H9 (cell line): ENCODE measurements around the gene UBXN11. TPM values are rescaled to one million over a fixed set of nuclear protein-coding genes. Genes with fewer than 3 reads are reported as not detected.

Experiments used
- DNase-seq: peaks from one replicate; pipeline ENCODE4 v3.0.0-alpha.2; 2017
- H2AFZ ChIP-seq: one replicate; pipeline ENCODE4 v1.6.1; 2013; ENCODE audit warnings: mild to moderate bottlenecking, low read length, control low read depth, moderate library complexity
- H2AK5ac ChIP-seq: 2 replicates; pipeline ENCODE4 v1.6.1; 2013; ENCODE audit warnings: low read length, control low read depth, mixed read lengths; ENCODE audit not compliant: insufficient read length
- H2BK120ac ChIP-seq: one replicate; pipeline ENCODE4 v1.6.1; 2013; ENCODE audit warnings: low read depth, mild to moderate bottlenecking, low read length, control low read depth, inconsistent platforms; ENCODE audit not compliant: poor library complexity, severe bottlenecking
- H2BK12ac ChIP-seq: 2 replicates; pipeline ENCODE4 v1.6.1; 2013; ENCODE audit warnings: low read length, control low read depth, mixed read lengths, low read depth; ENCODE audit not compliant: insufficient read length
- H2BK15ac ChIP-seq: 2 replicates; pipeline ENCODE4 v1.6.1; 2013; ENCODE audit warnings: low read depth, low read length, control low read depth
- H2BK20ac ChIP-seq: one replicate; pipeline ENCODE4 v1.6.1; 2013; ENCODE audit warnings: low read depth, mild to moderate bottlenecking, low read length, control low read depth, inconsistent platforms; ENCODE audit not compliant: poor library complexity, severe bottlenecking
- H2BK5ac ChIP-seq: 2 replicates; pipeline ENCODE4 v1.6.1; 2013; ENCODE audit warnings: low read length, control low read depth, mixed read lengths; ENCODE audit not compliant: insufficient read length
- H3K14ac ChIP-seq: 2 replicates; pipeline ENCODE4 v1.6.1; 2013; ENCODE audit warnings: low read length, control low read depth; ENCODE audit not compliant: insufficient read depth
- H3K18ac ChIP-seq: 2 replicates; pipeline ENCODE4 v1.6.1; 2013; ENCODE audit warnings: low read depth, mild to moderate bottlenecking, mixed read lengths, low read length, control low read depth; ENCODE audit not compliant: insufficient read length
- H3K23ac ChIP-seq: 2 replicates; pipeline ENCODE4 v1.6.1; 2013; ENCODE audit warnings: low read length, control low read depth, mixed read lengths, low read depth; ENCODE audit not compliant: insufficient read length
- H3K23me2 ChIP-seq: 2 replicates; pipeline ENCODE4 v1.6.1; 2013; ENCODE audit warnings: low read depth, mild to moderate bottlenecking, mixed read lengths, low read length, control low read depth; ENCODE audit not compliant: insufficient read length, poor library complexity, severe bottlenecking
- H3K27ac ChIP-seq: 2 replicates; pipeline ENCODE4 v1.5.1; 2013; ENCODE audit warnings: low read length, control low read depth, mixed read lengths, low read depth; ENCODE audit not compliant: insufficient read length
- H3K27me3 ChIP-seq: 2 replicates; pipeline ENCODE4 v1.6.1; 2013; ENCODE audit warnings: low read length, control low read depth, inconsistent platforms; ENCODE audit not compliant: insufficient read depth
- H3K4ac ChIP-seq: 2 replicates; pipeline ENCODE4 v1.6.1; 2013; ENCODE audit warnings: low read depth, mild to moderate bottlenecking, control low read depth, inconsistent platforms, low read length, moderate library complexity
- H3K4me1 ChIP-seq: 2 replicates; pipeline ENCODE4 v1.6.1; 2013; ENCODE audit warnings: low read length, control low read depth, inconsistent platforms; ENCODE audit not compliant: insufficient read depth
- H3K4me2 ChIP-seq: 2 replicates; pipeline ENCODE4 v1.6.1; 2013; ENCODE audit warnings: low read length, control low read depth, mixed read lengths; ENCODE audit not compliant: insufficient read length, insufficient read depth
- H3K56ac ChIP-seq: 2 replicates; pipeline ENCODE4 v1.6.1; 2013; ENCODE audit warnings: low read depth, mild to moderate bottlenecking, mixed read lengths, low read length, control low read depth; ENCODE audit not compliant: insufficient read length
- H3K79me1 ChIP-seq: 2 replicates; pipeline ENCODE4 v1.6.1; 2013; ENCODE audit warnings: low read depth, mild to moderate bottlenecking, moderate library complexity, low read length, control low read depth, inconsistent platforms; ENCODE audit not compliant: insufficient read depth, poor library complexity, severe bottlenecking
- H3K79me2 ChIP-seq: 2 replicates; pipeline ENCODE4 v1.6.1; 2013; ENCODE audit warnings: low read length, control low read depth, inconsistent platforms; ENCODE audit not compliant: insufficient read depth
- H3K9ac ChIP-seq: 2 replicates; pipeline ENCODE4 v1.6.1; 2013; ENCODE audit warnings: low read length, control low read depth, mixed read lengths; ENCODE audit not compliant: insufficient read length; ENCODE audit errors: extremely low read depth
- H3K9me3 ChIP-seq: one replicate; pipeline ENCODE4 v1.6.1; 2013; ENCODE audit warnings: low read depth, low read length, inconsistent platforms; ENCODE audit not compliant: control insufficient read depth
- H3T11ph ChIP-seq: one replicate; pipeline ENCODE4 v1.6.1; 2013; ENCODE audit warnings: mild to moderate bottlenecking, low read length, control low read depth, inconsistent platforms
- H4K20me1 ChIP-seq: one replicate; pipeline ENCODE4 v1.6.1; 2013; ENCODE audit not compliant: control insufficient read depth, insufficient read length, insufficient read depth
- H4K5ac ChIP-seq: 2 replicates; pipeline ENCODE4 v1.6.1; 2013; ENCODE audit warnings: low read depth, mild to moderate bottlenecking, mixed read lengths, low read length, control low read depth; ENCODE audit not compliant: insufficient read length
- H4K8ac ChIP-seq: replicated peaks from 2 replicates; pipeline ENCODE4 v1.6.1; 2013; ENCODE audit warnings: low read length, control low read depth, mixed read lengths, low read depth; ENCODE audit not compliant: insufficient read length
- H4K91ac ChIP-seq: 2 replicates; pipeline ENCODE4 v1.6.1; 2013; ENCODE audit warnings: low read depth, mild to moderate bottlenecking, moderate library complexity, mixed read lengths, low read length, control low read depth; ENCODE audit not compliant: insufficient read length
- H3K27ac Mint-ChIP-seq, 3 experiments: 2 replicates in 2 of 3; 3 replicates in 1 of 3; pipeline ENCODE4 v1.8.0; 2020 to 2021; ENCODE audit warnings: mixed read lengths in 3 of 3, mild to moderate bottlenecking in 1 of 3, moderate library complexity in 1 of 3
- H3K27me3 Mint-ChIP-seq: 2 replicates; pipeline ENCODE4 v1.8.0; 2021; ENCODE audit warnings: low read depth, mild to moderate bottlenecking, moderate library complexity, mixed read lengths
- H3K36me3 Mint-ChIP-seq, 3 experiments: 2 replicates in 2 of 3; 3 replicates in 1 of 3; pipeline ENCODE4 v1.8.0; 2020 to 2021; ENCODE audit warnings: low read depth in 3 of 3, mixed read lengths in 3 of 3; ENCODE audit not compliant: insufficient read depth in 1 of 3
- H3K4me1 Mint-ChIP-seq, 2 experiments: 2 replicates each; pipeline ENCODE4 v1.8.0; 2020; ENCODE audit warnings: mixed read lengths in 2 of 2
- H3K4me3 Mint-ChIP-seq, 2 experiments: 2 replicates in 1 of 2; 3 replicates in 1 of 2; pipeline ENCODE4 v1.8.0; 2020 to 2021; ENCODE audit warnings: mild to moderate bottlenecking in 2 of 2, mixed read lengths in 2 of 2, moderate library complexity in 1 of 2
- H3K9me3 Mint-ChIP-seq, 2 experiments: 2 replicates in 1 of 2; 3 replicates in 1 of 2; pipeline ENCODE4 v1.8.0; 2020; ENCODE audit warnings: mild to moderate bottlenecking in 2 of 2, mixed read lengths in 2 of 2, moderate library complexity in 1 of 2
- CTCF ChIP-seq: fragments of 200-600 bp; sonication (generic); conservative IDR thresholded peaks from 3 replicates; pipeline ENCODE4 v1.8.0; 2021; ENCODE audit warnings: antibody characterized with exemption, mild to moderate bottlenecking
- WGBS: extraction: QIAGEN DNeasy Blood & Tissue Kit; methylation state at CpG from one replicate; pipeline ENCODE4 v1.1.7; 2013; ENCODE audit warnings: missing lambda C conversion rate, low lambda C conversion rate, mixed read lengths; ENCODE audit not compliant: insufficient read length; ENCODE audit errors: extremely low coverage; 5-methylcytosine and 5-hydroxymethylcytosine counted together
- total RNA-seq: library from RNA; stranded (reverse); gene quantifications from 2 replicates; pipeline ENCODE4 v1.2.1, GENCODE V29; 2021

The UBXN11 gene
- total RNA-seq, 1 experiment from 2014 or later = 13.7 TPM

- H3K4me2 ChIP-seq = peak overlapping the region; percentile 60
- no peak overlapping the region for H2AK5ac ChIP-seq
- H3K4me3 Mint-ChIP-seq = peak overlapping the region; percentile 76 to 85
These were observed 25.9 kb downstream of the UBXN11 start for GRCh38 chr1:26280333-26281042.

More at GRCh38 chr1:26280333-26281042, 25.9 kb downstream of the UBXN11 start:
- TF ChIP-seq CTCF = no peak
- H3K4me1 ChIP-seq = peaks cover 11% of the 10 kb centered on the region; the same call in 1 of the 2 replicates
- 0 out of 2 replicates have a peak overlapping the region, but pooled peaks have one; percentile 40 for H3K14ac ChIP-seq
- H4K91ac ChIP-seq = no peak overlapping the region
- Mint-ChIP-seq H3K9me3 (no peaks in the 10 kb centered on the region; a peak in 1 of 5 replicates), H3K4me1 (peaks cover 50 to 51% of the 10 kb centered on the region in 2 experiments), H3K27ac (no peak overlapping the region; a peak in 1 of 7 replicates), H3K36me3 (peaks cover 35 to 46% (median 46%) of the 10 kb centered on the region in 3 experiments), H3K27me3 (no peaks in the 10 kb centered on the region; the same call in 1 of the 2 replicates)
- H3T11ph ChIP-seq = no peak overlapping the region
- H3K4ac ChIP-seq = no peak overlapping the region
- no CpG with 5 or more reads among the region's 20 CpGs for WGBS
- H2BK12ac ChIP-seq = no peak overlapping the region
- H3K9ac ChIP-seq = peak overlapping the region; percentile 30
- no peak overlapping the region for H2BK5ac ChIP-seq
- peaks cover 13% of the 10 kb centered on the region for H3K23me2 ChIP-seq
- DNase-seq = no peak
- no peak overlapping the region for H3K18ac ChIP-seq
- no peak overlapping the region for H2BK20ac ChIP-seq
- no peaks in the 10 kb centered on the region for H3K27me3 ChIP-seq
- no peak overlapping the region for H3K27ac ChIP-seq
- no peaks in the 10 kb centered on the region for H3K79me1 ChIP-seq
- peaks cover 2% of the 10 kb centered on the region for H4K20me1 ChIP-seq
- H3K9me3 ChIP-seq = no peaks in the 10 kb centered on the region
- no peak overlapping the region for H4K8ac ChIP-seq
- no peak overlapping the region for H2BK120ac ChIP-seq
- no peak overlapping the region for H2BK15ac ChIP-seq
- H3K79me2 ChIP-seq = no peaks in the 10 kb centered on the region
- no peak overlapping the region for H2AFZ ChIP-seq
- H3K23ac ChIP-seq = no peak overlapping the region
- H3K56ac ChIP-seq = no peak overlapping the region
- no peak overlapping the region for H4K5ac ChIP-seq
